DOHH2 (cell line): ENCODE data around the gene R3HDM4.

ENCODE experiments used
- CTCF ChIP-seq: fragments of 200-600 bp; sonication (generic); IDR thresholded peaks from one replicate; pipeline ENCODE4 v1.5.1; 2014; ENCODE audit warnings: antibody characterized with exemption, mild to moderate bottlenecking, low read depth, low read length; ENCODE audit not compliant: poor library complexity, severe bottlenecking
- EZH2phosphoT487 ChIP-seq: fragments of 200-600 bp; sonication (generic); IDR thresholded peaks from 2 replicates; pipeline ENCODE4 v1.6.1; 2017; ENCODE audit warnings: borderline replicate concordance, mild to moderate bottlenecking, antibody characterized with exemption, low read length, moderate library complexity, mixed read lengths

- TF ChIP-seq CTCF (no peak), EZH2phosphoT487 (no peak)
Measured at GRCh38 chr19:900043-900301, 13.0 kb downstream of the R3HDM4 start.
